Neural progenitor cell (in vitro differentiated cells): ENCODE results near the gene SEPTIN6.

ENCODE experiments used
- CTCF ChIP-seq: fragments of 200-600 bp; sonication (generic); IDR thresholded peaks from 2 replicates; pipeline ENCODE4 v1.5.1; 2017; ENCODE audit warnings: antibody characterized with exemption, mild to moderate bottlenecking
- EZH2 ChIP-seq: fragments of 200-600 bp; sonication (generic); IDR thresholded peaks from 2 replicates; pipeline ENCODE4 v1.6.1; 2017; ENCODE audit warnings: antibody characterized with exemption, mild to moderate bottlenecking, moderate library complexity
- EZH2phosphoT487 ChIP-seq: fragments of 200-600 bp; sonication (generic); IDR thresholded peaks from 2 replicates; pipeline ENCODE4 v1.6.1; 2017; ENCODE audit warnings: antibody characterized with exemption

- TF ChIP-seq EZH2 = no peak
- TF ChIP-seq CTCF = no peak
- TF ChIP-seq EZH2phosphoT487 = no peak
Observed at GRCh38 chrX:119684916-119685224, 8.1 kb downstream of the SEPTIN6 start.
